Kidney epithelial cell (primary cell): ENCODE results near the gene NKPD1. TPM values are rescaled to one million over a fixed set of nuclear protein-coding genes. Genes with fewer than 3 reads are reported as not detected.

Source experiments
- DNase-seq: peaks from one replicate; pipeline ENCODE4 v3.0.0-alpha.2; 2010; ENCODE audit warnings: low read depth
- H3K27me3 ChIP-seq: 2 replicates; pipeline ENCODE4 v1.6.0; 2011; ENCODE audit warnings: low read length; ENCODE audit not compliant: control insufficient read depth, insufficient read depth
- H3K36me3 ChIP-seq: 2 replicates; pipeline ENCODE4 v1.5.1; 2011; ENCODE audit warnings: low read length; ENCODE audit not compliant: control insufficient read depth, insufficient read depth
- H3K4me3 ChIP-seq: 2 replicates; pipeline ENCODE4 v1.5.1; 2011; ENCODE audit warnings: low read depth, mild to moderate bottlenecking, control low read depth, low read length
- total RNA-seq: library from RNA; depleted of rRNA; stranded (reverse); fragments of >200 nt; gene quantifications from 2 replicates; pipeline ENCODE4 v1.2.3, GENCODE V29; 2015
- TF ChIP-seq, protein P1 (sequence below): IDR thresholded peaks from 2 replicates; pipeline ENCODE4 v1.5.1; 2011; ENCODE audit warnings: mild to moderate bottlenecking, moderate library complexity, low read length, control low read depth, inconsistent platforms; ENCODE audit not compliant: insufficient read depth, poor library complexity, severe bottlenecking

Gene NKPD1
- total RNA-seq, 1 donor from 2014 or later: 0.46 TPM

DNA sequence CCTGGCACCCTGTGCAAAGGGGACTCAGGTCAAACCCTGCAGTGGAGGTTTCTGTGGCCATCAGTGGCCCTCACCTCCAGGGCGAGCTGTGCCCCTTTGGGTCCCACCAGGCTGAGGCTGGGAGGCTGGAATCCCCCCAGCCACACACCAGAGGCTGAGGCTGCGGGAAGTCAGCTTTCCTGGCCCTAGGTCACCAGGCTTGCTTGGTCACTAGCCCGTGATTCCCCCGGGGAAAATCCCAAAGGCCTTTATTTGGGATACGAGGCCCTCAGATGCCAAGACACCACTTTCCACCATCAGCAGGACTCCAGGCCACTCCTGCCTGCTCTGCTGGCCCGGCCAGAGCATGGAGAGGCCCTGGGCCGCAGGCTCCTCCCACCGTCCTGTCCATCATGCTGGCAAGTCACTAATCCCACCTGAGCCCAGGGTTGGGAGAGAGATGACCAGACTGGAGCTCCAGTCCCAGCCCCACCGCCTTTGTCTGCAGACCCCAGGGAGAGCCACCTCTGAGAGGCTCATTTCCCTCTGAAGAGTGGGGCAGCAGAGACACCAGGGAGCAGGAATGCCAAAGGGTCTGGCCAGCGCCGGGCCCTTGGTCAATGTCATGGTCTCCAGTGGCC is 4.7 kb downstream of the NKPD1 start:
- TF ChIP-seq, protein P1, sequence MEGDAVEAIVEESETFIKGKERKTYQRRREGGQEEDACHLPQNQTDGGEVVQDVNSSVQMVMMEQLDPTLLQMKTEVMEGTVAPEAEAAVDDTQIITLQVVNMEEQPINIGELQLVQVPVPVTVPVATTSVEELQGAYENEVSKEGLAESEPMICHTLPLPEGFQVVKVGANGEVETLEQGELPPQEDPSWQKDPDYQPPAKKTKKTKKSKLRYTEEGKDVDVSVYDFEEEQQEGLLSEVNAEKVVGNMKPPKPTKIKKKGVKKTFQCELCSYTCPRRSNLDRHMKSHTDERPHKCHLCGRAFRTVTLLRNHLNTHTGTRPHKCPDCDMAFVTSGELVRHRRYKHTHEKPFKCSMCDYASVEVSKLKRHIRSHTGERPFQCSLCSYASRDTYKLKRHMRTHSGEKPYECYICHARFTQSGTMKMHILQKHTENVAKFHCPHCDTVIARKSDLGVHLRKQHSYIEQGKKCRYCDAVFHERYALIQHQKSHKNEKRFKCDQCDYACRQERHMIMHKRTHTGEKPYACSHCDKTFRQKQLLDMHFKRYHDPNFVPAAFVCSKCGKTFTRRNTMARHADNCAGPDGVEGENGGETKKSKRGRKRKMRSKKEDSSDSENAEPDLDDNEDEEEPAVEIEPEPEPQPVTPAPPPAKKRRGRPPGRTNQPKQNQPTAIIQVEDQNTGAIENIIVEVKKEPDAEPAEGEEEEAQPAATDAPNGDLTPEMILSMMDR: no peak

DNA sequence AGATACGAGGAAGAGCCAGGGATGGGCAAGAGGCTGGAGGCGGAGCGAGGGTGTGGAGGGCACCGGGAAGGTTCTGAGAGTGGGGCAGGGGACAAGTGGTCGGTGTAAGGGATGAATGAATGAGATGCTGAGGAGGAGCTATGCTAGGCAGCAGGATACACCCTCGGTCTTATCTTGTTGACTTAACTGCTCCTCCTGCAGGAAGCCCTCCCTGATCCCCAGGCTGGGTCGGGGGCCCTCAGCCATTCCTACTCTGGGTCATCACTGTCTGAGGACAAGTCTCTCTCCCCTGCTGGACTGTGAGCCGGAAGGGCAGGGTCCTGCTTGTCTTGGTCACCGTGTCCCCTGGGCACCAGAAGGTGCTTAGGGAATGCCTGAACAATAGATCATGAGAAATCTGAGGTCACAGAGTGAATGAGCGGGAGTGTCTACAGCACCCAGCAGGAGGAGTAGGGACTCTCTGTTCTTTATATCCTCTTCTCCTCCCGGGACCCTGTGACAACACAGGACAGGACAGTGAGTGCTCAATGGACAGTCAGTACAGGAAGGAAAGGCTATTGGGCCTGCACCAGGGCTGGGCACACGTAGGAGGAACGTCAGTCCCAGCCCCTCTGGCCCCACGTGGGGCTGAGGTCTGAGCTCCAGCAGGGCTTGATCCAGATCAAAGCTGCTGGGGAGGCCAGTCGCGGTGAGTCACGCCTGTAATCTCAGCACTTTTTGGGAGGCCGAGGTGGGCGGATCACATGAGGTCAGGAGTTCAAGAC is 6.5 kb downstream of the NKPD1 start:
- Histone ChIP-seq H3K36me3 (no peaks in the 10 kb centered on the region), H3K4me3 (no peak overlapping the region), H3K27me3 (peaks cover 48% of the 10 kb centered on the region)
- TF ChIP-seq, protein P1: no peak
- DNase-seq: no peak

More for the DNA sequence above, 4.7 kb downstream of the NKPD1 start:
- H3K36me3 ChIP-seq: no peaks in the 10 kb centered on the region
- no peak overlapping the region for H3K4me3 ChIP-seq
- peaks cover 54% of the 10 kb centered on the region for H3K27me3 ChIP-seq
- DNase-seq: no peak

DNA sequence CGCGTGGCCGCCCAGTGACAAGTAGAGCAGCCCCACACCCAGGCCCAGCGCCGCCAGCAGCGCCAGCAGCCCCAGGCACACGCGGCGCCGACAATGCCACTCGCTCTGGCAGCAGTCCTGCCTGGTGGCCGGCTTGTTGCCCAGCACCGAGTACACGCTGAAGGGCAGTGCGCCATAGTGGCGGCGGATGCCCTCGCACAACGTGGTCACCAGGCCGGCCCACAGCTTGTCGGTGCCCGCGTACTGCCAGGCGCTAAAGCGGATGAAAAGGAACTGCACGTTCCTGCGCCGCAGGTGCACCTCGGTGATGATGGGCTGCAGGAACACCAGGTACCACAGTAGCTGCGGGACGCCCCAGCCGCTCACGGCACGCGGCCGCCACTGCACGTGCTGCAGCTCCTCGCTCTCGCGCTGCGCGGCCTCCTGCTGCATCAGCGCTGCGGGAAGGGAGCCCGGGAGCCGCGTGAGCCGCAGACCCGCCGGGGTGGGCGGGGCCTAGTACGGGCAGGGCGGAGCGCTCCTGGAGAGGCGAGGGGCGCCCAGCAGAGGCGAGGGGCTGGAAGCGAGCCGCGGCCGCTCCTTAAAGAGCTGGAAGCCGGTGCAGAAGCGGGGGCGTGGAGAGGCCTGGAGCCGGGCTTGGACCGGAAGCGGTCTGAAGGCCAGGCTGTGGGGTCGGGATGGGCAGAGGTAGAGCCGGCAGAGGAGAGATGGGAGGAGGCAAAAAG is 7.3 kb downstream of the NKPD1 start:
- H3K27me3 ChIP-seq: peaks cover 46% of the 10 kb centered on the region
- peak overlapping the region; percentile 16 for H3K4me3 ChIP-seq
- no peaks in the 10 kb centered on the region for H3K36me3 ChIP-seq
- DNase-seq: no peak
- TF ChIP-seq, protein P1: no peak

DNA sequence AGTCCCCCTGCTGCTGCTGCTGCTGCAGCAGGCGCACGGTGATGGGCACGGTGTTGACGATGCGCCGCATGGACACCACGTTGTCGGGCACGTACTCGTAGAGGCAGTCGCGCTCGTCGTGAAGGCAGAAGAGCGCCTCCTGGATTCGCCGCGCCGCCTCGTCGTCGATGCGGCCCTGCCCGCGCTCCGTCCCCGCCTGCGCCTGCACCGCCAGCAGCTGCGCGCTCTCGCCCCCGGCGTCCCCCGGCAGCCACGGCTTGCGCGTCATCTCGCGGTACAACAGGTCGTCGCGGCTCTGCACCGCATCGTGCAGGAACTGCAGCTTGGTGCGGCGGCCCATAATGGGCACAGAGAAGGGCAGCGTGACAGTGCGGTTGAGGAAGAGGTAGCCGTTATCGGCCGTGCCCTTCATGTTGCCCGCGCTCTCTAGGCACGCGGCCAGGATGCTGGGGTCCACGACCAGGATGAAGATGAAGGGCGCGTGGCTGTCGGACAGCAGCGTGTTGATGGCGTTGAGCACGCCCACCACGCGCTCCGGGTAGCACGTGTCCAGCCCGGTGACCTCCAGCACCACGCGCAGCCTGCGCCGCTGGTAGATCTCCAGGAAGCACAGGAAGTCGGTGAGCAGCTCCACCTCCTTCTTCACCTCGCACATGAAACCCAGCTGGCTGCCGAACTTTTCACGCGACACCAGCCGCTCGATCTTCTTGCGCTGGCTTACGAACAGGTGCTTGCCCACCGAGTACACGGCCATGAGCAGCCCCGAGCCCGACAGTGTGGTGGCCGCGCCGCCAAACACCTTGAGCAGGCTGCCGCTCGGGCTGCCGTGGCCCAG is 8.1 kb downstream of the NKPD1 start:
- Histone ChIP-seq H3K4me3 (no peak overlapping the region), H3K27me3 (peaks cover 40% of the 10 kb centered on the region), H3K36me3 (no peaks in the 10 kb centered on the region)
- DNase-seq: no peak
- TF ChIP-seq, protein P1: no peak

DNA sequence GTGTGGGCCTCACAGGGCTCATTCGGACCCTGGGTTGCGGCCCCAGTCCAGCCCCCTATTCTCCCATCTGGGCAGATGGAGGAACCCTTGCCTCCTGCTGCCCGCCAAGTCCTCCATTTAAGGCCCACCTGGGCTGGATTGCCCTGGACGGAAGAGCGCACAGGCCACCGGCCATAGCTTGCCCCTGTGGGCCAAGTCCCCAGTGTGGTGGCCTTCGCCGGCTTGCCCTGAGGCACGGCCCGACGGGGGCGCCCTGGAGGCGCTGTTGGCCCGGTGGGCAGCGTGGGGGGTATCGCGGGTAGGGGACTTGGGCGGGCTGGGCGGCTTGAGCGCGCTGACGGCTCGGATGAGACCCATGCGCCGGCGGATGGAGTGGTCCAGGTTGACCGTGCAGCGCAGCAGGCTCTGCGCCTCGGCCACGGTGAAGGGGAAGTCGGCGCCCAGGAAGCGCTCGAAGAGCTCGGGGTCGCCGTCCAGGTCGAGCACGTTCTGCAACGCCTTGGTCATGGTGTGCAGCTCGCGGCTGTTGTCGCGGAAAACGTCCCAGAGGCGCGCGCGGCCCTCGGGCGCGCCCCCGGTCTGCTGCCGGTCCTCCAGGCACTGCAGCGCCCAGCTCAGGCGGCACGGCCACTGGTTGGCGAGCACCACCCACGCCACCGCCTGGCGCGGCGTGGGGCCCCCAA is 8.8 kb downstream of the NKPD1 start:
- DNase-seq: no peak
- TF ChIP-seq, protein P1: no peak
- H3K27me3 ChIP-seq: peaks cover 40% of the 10 kb centered on the region
- no peaks in the 10 kb centered on the region for H3K36me3 ChIP-seq
- no peak overlapping the region for H3K4me3 ChIP-seq
